Kidney epithelial cell (primary cell): ENCODE measurements around the gene HSD17B2. TPM values are rescaled to one million over a fixed set of nuclear protein-coding genes. Genes with fewer than 3 reads are reported as not detected.

Experiments
- DNase-seq: peaks from one replicate; pipeline ENCODE4 v3.0.0-alpha.2; 2010; ENCODE audit warnings: low read depth
- H3K27me3 ChIP-seq: 2 replicates; pipeline ENCODE4 v1.6.0; 2011; ENCODE audit warnings: low read length; ENCODE audit not compliant: control insufficient read depth, insufficient read depth
- H3K36me3 ChIP-seq: 2 replicates; pipeline ENCODE4 v1.5.1; 2011; ENCODE audit warnings: low read length; ENCODE audit not compliant: control insufficient read depth, insufficient read depth
- H3K4me3 ChIP-seq: 2 replicates; pipeline ENCODE4 v1.5.1; 2011; ENCODE audit warnings: low read depth, mild to moderate bottlenecking, control low read depth, low read length
- total RNA-seq: library from RNA; depleted of rRNA; stranded (reverse); fragments of >200 nt; gene quantifications from 2 replicates; pipeline ENCODE4 v1.2.3, GENCODE V29; 2015
- TF ChIP-seq, protein P1 (sequence below): IDR thresholded peaks from 2 replicates; pipeline ENCODE4 v1.5.1; 2011; ENCODE audit warnings: mild to moderate bottlenecking, moderate library complexity, low read length, control low read depth, inconsistent platforms; ENCODE audit not compliant: insufficient read depth, poor library complexity, severe bottlenecking

HSD17B2 gene
- total RNA-seq, 1 donor from 2014 or later = not detected

DNA sequence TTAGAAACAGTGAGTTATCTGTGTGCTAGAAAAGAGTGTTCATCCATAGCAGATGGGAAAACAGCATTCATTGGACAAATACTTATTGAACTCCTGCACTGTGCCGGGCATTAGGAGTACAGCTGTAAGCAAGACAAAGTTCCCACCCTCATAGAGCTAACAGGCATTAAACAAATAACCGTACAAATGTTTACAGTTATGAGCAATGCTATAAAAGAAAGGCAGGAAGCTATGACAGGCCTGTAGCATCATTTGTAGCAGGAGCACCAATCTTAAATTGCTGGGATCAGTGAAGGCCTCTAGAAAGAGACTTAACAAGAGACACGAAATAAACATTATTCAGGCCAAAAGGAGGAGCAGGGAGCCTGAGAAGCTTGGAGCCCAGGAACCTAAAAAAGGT lies 39.4 kb upstream of the HSD17B2 start:
- H3K27me3 ChIP-seq = no peaks in the 10 kb centered on the region
- no peak overlapping the region for H3K4me3 ChIP-seq
- no peaks in the 10 kb centered on the region for H3K36me3 ChIP-seq
- DNase-seq = no peak
- TF ChIP-seq, protein P1, sequence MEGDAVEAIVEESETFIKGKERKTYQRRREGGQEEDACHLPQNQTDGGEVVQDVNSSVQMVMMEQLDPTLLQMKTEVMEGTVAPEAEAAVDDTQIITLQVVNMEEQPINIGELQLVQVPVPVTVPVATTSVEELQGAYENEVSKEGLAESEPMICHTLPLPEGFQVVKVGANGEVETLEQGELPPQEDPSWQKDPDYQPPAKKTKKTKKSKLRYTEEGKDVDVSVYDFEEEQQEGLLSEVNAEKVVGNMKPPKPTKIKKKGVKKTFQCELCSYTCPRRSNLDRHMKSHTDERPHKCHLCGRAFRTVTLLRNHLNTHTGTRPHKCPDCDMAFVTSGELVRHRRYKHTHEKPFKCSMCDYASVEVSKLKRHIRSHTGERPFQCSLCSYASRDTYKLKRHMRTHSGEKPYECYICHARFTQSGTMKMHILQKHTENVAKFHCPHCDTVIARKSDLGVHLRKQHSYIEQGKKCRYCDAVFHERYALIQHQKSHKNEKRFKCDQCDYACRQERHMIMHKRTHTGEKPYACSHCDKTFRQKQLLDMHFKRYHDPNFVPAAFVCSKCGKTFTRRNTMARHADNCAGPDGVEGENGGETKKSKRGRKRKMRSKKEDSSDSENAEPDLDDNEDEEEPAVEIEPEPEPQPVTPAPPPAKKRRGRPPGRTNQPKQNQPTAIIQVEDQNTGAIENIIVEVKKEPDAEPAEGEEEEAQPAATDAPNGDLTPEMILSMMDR = no peak

DNA sequence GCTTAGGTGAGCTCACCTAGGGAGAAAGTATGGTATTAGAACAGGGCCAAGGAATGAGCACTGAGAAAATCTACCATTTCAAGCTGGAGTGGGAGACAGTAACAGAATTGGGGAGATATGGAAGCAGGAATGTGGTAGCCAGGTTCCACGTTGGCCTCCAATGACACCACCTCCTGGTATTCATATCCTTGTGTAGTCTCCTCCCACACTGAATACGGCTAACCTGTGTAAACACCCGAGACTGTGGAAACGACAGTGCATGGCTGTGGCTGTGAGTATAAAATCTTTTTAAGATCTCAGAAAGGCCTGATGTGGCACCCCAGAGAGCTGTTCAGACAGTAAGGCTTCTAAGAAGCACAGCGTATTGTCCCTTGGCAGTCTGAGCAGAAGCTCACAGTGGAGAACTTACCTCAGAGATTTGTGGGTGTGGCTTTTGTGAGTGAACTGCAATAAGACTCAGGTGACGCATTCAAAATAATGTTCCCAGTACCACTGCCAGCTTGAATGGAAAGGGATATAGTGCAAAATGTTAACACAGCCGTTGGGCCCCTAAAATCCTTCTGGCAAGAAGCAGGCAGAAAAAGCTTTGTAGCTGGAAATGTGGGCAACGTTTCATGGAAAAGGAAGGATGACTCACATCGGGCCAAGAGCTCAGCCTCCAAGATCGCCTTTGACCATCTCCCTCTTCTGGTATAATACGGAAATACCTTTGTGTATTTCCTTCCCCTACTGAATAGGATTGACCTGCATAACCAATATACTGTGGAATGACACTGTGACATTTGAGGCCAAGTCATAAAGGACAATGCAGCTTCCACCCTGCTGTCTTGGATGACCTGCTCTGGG lies 38.2 kb upstream of the HSD17B2 start:
- TF ChIP-seq, protein P1 = no peak
- H3K36me3 ChIP-seq = no peaks in the 10 kb centered on the region
- H3K4me3 ChIP-seq = no peak overlapping the region
- no peak for DNase-seq
- H3K27me3 ChIP-seq = no peaks in the 10 kb centered on the region

DNA sequence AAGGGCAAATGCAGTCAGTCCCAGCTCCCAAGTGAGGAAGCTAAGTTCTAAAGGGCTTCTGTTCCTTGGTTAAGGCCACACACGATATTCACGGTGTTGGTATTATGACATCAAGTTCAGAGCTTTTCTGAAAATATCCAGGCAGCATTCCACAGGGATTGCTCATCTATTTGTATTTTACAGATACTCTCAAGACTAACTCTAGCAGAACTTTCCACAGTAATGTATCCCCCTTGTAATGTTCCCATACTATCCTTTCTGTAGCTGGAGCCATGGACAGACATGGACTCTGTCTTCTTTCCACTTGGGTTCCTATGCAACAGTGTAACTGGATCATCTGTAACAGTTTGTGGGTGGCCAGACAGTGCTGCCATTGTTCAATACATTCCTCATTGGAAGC lies 37.3 kb upstream of the HSD17B2 start:
- peak; percentile 42 for DNase-seq
- Histone ChIP-seq H3K27me3 (no peaks in the 10 kb centered on the region), H3K4me3 (no peak overlapping the region), H3K36me3 (no peaks in the 10 kb centered on the region)
- TF ChIP-seq, protein P1 = no peak

DNA sequence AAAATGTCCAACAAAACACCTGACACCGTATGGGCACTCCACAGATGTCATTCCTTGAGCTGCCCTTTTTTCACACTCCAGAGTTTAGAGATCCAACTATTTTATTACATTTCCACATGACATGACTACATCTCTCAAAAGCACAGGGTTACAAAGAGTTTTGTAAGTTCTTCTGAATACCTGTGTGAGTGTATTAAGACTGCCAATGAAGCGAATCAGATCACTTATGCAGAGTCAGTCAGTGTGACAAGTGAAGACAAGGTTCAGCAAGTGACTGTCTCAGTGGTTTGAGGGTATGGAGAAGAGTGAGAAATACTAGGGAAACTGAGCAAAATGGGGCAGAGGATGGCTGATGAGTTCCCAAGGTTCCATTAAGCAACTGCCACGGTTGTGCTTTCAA lies 32.2 kb upstream of the HSD17B2 start:
- Histone ChIP-seq H3K27me3 (no peaks in the 10 kb centered on the region), H3K36me3 (no peaks in the 10 kb centered on the region), H3K4me3 (no peak overlapping the region)
- no peak for DNase-seq
- TF ChIP-seq, protein P1 = no peak

DNA sequence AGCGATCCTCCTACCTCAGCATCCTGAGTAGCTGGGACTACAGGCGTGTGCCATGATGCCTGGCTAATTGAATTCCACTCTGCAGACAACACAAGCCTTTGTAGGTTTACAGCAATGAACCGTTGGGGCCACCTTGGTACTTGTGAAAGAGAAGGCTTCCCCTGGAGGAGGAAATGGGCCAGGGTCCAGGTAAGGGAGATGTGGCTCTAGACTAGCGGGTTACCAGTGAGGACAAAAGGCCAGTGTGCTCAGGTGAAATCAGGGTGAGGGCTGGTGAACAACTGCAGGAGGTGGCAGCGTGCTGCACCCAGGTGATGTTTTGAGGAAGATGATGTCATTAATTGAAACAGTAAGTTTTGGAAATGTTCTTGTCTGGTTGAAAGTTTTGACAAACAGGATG lies 30.5 kb upstream of the HSD17B2 start:
- Histone ChIP-seq H3K27me3 (no peaks in the 10 kb centered on the region), H3K36me3 (no peaks in the 10 kb centered on the region), H3K4me3 (no peak overlapping the region)
- DNase-seq = no peak
- TF ChIP-seq, protein P1 = no peak
